ENCODE measurements around the gene JOSD2.
A peak's percentile ranks its signal among the peaks of the same experiment; 100 is the strongest.
"Not testable (repeated sequence)": the region's sequence is repeated elsewhere in the genome, so short reads cannot be mapped to it uniquely, and the experiment has no call there.

JOSD2 gene

DNA sequence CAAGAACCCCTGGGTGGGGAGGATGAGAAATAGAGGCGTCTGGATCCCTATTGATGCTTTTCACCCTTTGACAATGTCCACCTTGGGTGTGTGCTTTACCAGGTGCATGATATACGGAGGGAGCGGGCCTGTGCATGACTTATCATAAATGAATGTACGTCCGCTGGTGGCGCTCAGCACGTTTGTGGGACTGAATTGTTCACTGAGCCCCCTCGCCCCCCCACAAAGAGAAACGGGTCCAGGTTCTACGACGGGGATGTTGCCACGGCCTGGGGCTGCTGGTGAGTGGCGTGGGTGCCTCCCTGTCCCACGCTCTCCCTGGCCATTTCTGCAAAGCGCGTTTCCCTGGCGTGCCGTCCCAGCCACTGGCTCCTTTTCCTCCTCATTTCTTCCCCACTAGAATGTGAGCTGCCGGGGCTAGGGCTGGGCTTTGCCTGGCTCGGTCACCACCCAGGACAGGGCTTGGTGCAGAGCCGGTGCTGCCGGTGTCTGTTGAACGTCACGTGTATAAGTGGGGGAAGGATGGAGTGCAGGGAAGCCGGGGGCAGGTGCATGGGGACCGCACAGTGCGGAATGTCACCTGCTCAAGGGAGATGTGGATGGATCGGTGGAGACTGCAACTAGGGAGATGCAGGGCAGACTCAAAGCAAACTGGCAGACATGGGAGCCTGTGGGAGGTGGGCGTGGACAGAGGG lies 35.7 kb upstream of the JOSD2 start:
- no peak for DNase-seq

- DNase-seq, result no peak
Observed at GRCh38 chr19:50542943-50543342, 32.0 kb upstream of the JOSD2 start.

GRCh38 chr19:50537769-50538230 lies 26.8 kb upstream of the JOSD2 start:
- peak; percentile 67 for DNase-seq

- no peak for DNase-seq
Observed at GRCh38 chr19:50537306-50537685, 26.3 kb upstream of the JOSD2 start.

- no peak for DNase-seq
Observed at GRCh38 chr19:50536662-50537305, 25.8 kb upstream of the JOSD2 start.

DNA sequence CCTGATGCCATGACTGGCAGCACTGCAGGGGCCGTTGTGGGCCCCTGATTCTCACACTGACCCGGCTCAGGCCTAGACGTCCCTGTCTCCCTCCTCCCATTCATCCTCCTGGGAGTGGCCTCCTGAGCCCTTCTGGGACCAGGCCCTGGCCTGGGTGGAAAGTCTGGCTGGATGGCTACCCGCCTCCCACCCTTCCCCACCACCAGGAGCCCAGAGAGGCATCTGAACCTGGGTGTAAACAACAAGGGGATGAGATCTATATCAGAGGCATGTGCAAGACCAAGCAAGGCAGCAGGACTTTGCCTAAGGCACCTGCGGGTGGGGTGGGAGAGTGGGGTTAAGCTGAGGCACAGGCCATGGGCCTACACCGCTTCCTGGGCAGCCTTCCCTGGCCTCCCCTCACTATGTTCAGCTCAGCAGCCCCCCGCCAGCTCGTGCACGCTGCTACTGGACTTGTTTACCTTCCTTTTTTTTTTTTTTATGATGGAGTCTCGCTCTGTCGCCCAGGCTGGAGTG lies 24.7 kb upstream of the JOSD2 start:
- DNase-seq, result no peak

DNA sequence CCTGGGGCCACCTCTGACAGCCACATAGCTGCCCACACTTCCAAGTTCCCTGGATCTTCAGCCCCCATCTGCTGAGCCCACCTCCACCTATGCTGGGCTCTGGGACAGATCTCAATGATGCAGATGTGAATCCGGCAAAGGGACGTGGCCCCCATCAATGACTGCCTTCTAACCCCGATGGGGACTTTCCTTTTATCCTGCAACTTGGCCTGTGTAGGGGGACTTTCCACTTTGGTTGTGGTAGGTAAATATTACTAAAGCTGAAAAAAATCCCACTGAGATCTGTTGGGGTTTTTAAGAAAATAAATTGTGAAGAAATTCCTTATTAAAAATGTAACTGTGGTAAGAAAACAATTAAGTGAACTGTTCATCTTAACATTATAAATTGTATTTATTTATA lies 23.5 kb upstream of the JOSD2 start:
- no peak for DNase-seq

- no peak for DNase-seq
Observed at GRCh38 chr19:50532952-50533351, 22.0 kb upstream of the JOSD2 start.

- no peak for DNase-seq
Observed at GRCh38 chr19:50531171-50531612, 20.2 kb upstream of the JOSD2 start.

DNA sequence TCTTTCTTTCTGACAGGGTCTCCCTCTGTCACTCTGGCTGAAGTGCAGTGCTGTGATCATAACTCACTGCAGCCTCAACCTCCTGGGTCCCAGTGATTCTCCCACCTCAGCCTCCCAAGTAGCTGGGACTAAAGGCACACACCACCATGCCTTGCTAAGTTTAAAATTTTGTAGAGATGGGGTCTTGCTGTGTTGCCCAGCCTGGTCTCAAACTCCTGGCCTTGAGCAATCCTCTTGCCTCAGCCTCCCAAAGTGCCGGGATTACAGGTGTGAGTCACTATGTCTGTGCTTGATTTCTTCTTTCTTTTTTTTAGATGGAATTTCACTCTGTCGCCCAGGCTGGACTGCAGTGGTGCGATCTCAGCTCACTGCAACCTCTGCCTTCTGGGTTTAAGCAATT lies 17.1 kb upstream of the JOSD2 start:
- DNase-seq, result not testable (repeated sequence)

GRCh38 chr19:50522881-50523280 lies 11.9 kb upstream of the JOSD2 start:
- DNase-seq, result no peak

DNA sequence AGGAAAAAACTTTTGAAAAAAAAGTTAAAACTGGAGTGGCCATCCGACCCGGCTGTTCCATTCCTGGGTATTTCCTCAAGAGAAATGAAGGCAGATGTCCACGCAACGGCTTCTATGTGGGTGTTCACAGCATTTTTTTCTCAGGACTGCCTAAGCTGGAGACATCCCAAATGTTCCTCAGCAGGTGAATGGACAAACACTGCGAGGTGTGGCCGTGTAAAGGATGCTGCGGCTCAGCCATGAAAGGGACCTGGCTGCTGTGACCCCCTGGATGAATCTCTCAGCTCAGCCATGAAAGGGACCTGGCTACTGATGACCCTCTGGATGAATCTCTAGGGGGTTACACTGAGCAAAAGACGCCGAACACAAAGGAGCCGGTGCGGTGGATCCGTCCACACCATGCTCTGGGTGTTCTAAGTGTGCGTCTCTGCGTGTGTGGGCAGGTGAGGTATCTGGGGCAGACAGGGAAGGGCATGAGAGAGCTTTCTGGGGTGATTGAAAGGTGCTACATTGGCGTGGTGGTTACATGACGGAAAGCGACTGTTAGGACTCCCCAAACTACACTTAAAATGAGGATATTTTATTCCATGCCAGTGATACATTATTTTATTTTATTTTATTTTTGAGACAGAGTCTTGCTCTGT lies 10.0 kb upstream of the JOSD2 start:
- DNase-seq, result no peak

DNA sequence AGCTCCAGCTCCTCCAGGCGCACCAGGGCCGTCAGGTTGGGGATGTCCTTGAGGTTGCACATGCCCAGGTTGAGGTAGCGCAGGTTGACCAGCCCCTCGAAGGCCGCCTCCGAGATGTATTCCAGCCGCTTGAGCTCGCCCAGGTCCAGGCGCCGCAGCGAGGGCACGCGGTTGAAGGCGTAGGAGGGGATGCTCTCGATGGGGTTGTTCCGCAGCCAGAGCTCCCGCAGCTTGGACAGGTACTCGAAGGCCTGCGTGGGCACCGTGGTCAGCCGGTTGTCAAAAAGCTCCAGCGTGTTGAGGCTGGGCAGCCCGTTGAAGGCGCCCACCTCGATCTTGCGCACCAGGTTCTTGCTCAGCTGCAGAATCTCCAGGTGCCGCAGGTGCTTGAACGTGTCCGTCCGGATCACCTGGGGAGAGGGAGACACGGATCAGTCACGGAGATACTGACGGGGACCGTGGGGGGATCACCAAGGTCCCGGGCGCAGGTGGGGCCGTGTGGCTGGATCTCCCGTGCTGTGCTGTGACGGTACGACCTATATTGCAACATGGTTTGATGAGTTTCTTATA lies 8.1 kb upstream of the JOSD2 start:
- DNase-seq, result no peak

GRCh38 chr19:50518091-50519005 lies 7.4 kb upstream of the JOSD2 start:
- DNase-seq, result no peak

DNA sequence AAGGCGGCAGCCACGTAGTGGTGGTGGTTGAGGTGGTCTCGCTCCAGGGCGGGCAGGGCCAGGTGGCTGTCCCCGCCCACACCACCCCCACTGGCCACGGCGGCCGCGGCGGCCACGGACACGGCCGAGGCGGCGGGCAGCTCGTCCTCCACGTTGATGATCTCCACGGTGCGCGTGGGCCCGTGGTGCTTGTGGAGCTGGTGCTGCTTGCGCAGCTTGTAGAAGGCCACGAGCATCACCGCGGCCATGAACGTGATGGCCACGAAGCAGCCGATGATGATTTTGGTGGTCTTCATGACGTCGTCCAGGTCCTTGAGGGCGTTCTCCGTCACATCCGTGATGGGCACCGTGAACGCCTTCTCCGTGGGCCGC lies 6.7 kb upstream of the JOSD2 start:
- no peak for DNase-seq

DNA sequence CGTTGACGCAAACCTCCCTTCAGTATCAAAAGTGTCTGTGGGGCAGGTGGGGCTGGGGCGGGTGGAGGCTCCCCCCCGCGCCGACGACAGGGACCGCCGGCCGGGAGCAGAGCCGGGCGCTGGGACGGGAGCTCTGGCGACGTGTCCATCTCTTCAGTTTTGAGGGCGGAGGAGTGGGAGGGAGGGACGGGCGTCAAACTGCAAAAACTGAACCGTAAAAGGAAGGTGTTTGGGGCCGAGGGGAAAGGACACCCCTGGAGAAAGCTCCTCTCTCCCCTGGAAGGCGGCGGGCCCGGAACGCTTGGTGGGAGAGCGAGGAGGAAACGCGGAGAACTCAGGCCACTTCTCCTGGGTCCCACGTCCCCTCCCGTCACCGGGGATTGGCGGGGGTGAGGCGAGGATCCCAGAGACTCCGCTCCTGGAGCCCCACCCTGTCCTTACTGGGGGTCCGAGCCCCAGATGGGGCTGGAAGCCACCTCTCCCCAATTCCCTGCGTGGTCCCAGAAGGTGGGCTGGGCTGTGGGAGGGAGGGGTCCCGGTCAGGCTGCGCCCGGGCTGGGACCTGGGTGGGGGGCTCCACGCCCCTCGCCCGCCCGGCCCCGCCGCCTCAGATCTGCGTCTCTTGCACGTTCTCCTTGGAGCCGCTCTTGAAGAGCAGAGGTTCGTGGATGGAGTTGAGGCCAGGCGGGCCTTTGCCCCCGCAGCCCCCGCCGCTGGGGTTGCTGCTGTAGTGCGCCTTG lies 6.1 kb upstream of the JOSD2 start:
- DNase-seq, result no peak

DNA sequence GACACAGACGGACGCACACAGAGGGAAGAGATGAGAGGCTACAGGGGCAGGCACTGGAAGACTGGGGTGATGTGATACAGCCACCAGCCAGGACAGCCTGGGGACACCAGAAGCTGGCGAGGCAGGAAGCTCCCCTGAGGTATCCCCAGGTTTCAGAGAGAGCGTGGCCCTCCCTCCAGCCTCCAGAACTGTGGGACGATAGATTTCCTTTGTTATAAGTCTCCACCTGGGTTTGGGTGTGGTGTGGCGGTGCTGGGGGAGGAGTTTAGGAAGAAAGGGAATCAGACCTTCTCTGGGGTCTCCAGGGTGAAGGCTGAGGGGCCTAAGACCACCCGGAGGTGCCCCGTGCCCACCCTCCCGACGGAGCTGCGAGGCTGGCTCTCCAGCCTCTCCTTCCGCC lies 5.5 kb upstream of the JOSD2 start:
- no peak for DNase-seq

- no peak for DNase-seq
Observed at GRCh38 chr19:50515168-50515561, 4.2 kb upstream of the JOSD2 start.

- no peak for DNase-seq
Observed at GRCh38 chr19:50514346-50515167, 3.6 kb upstream of the JOSD2 start.

GRCh38 chr19:50513746-50514345 lies 2.9 kb upstream of the JOSD2 start, which contains the start of gene ASPDH:
ASPDH (minus strand) TSS chr19:50513913; CDS start chr19:50513823, 90 bp downstream.
- DNase-seq, result no peak
